Endothelial cell of umbilical vein (primary cell): Measurements from ENCODE around the gene TRMT11.

ENCODE experiments used
- EZH2 ChIP-seq: IDR thresholded peaks from 2 replicates; pipeline ENCODE4 v1.6.1; 2012; ENCODE audit warnings: borderline replicate concordance, low read depth, mild to moderate bottlenecking, moderate library complexity, low read length, inconsistent platforms; ENCODE audit not compliant: severe bottlenecking
- GATA2 ChIP-seq: IDR thresholded peaks from 2 replicates; pipeline ENCODE4 v1.7.0; 2011; ENCODE audit warnings: low read depth, mild to moderate bottlenecking, moderate library complexity, mixed read lengths, low read length; ENCODE audit not compliant: insufficient read length, insufficient read depth
- JUN ChIP-seq: IDR thresholded peaks from 2 replicates; pipeline ENCODE4 v1.6.1; 2011; ENCODE audit warnings: borderline replicate concordance, low read depth; ENCODE audit not compliant: insufficient read length, insufficient read depth
- POLR2A ChIP-seq: IDR thresholded peaks from 2 replicates; pipeline ENCODE4 v1.6.1; 2012; ENCODE audit warnings: low read depth, mild to moderate bottlenecking, control low read depth, low read length
- POLR2AphosphoS5 ChIP-seq: IDR thresholded peaks from 2 replicates; pipeline ENCODE4 v1.6.1; 2012; ENCODE audit warnings: low read depth, mild to moderate bottlenecking, control low read depth, low read length, moderate library complexity; ENCODE audit not compliant: insufficient read depth
- TF ChIP-seq, protein P1 (sequence below), 2 donors: IDR thresholded peaks; 1 replicate in 1 of 2; 2 replicates in 1 of 2; pipeline ENCODE4 v1.5.1; 2011; ENCODE audit warnings: low read length in 2 of 2, mild to moderate bottlenecking in 2 of 2, moderate library complexity in 2 of 2, control low read depth in 1 of 2, inconsistent platforms in 1 of 2, low read depth in 1 of 2; ENCODE audit not compliant: insufficient read depth in 1 of 2; ENCODE audit errors: extremely low read depth in 1 of 2

DNA sequence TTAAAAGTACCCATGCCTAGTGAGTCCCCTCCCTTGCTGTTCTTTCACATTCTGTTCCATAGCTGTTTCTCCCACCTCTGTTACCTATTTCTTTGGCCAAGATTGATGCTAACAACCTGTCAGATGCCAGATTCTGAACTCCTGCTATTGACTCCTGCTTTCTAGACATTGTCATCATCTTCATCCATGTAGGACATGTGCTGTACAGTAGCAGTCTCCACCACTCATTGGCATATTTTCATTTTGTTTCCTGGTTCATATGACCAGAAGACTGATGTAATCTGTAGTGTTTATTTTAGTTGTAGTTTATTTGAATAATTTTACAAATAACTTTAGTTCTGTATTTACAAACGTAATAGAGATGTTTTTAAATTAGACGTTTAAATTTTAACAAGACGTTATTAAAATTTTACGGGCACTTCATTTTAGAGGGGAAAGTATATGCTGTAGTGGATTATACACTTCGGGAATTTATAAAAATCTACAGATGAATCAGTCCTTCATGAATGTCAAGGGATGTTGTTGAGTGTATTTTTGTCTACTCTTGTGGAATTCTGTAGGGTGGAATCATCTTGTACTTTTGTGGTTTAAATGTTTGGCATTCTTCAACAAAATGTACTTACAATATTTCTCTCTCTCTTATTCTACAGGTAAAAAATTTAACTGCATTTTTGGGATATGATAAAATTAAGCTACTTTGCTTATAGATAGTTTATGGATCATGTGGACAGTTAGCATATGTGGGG, 34.1 kb downstream of the TRMT11 start:
- no peak for TF ChIP-seq POLR2AphosphoS5
- TF ChIP-seq EZH2 = no peak
- TF ChIP-seq, protein P1, sequence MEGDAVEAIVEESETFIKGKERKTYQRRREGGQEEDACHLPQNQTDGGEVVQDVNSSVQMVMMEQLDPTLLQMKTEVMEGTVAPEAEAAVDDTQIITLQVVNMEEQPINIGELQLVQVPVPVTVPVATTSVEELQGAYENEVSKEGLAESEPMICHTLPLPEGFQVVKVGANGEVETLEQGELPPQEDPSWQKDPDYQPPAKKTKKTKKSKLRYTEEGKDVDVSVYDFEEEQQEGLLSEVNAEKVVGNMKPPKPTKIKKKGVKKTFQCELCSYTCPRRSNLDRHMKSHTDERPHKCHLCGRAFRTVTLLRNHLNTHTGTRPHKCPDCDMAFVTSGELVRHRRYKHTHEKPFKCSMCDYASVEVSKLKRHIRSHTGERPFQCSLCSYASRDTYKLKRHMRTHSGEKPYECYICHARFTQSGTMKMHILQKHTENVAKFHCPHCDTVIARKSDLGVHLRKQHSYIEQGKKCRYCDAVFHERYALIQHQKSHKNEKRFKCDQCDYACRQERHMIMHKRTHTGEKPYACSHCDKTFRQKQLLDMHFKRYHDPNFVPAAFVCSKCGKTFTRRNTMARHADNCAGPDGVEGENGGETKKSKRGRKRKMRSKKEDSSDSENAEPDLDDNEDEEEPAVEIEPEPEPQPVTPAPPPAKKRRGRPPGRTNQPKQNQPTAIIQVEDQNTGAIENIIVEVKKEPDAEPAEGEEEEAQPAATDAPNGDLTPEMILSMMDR (IDR thresholded peaks at IDR 0.05; ENCODE audit: extremely low read depth in 1 of 2, insufficient read depth in 1 of 2, low read depth in 1 of 2, low read length in 2 of 2) = no peak
- no peak for TF ChIP-seq POLR2A
- no peak for TF ChIP-seq JUN
- no peak for TF ChIP-seq GATA2
